ENCODE data around the gene PRKAR1B. TPM values are rescaled to one million over a fixed set of nuclear protein-coding genes. Genes with fewer than 3 reads are reported as not detected.

Gene PRKAR1B
- total and polyA plus RNA-seq, 10 of the 15 experiments (the other 5 are each of a cell fraction or from before 2014, with no cell fraction given): 1.4 to 45.6 (median 19.3) TPM

GRCh38 chr7:725223-726005 lies 1.7 kb downstream of the PRKAR1B start (continued):
- TF ChIP-seq BCLAF1 (IDR thresholded peaks at IDR 0.05) (no peak), ZNF384 (IDR thresholded peaks at IDR 0.05; ENCODE audit: borderline replicate concordance, low read depth, low read length) (no peak), EZH2 (IDR thresholded peaks at IDR 0.05; ENCODE audit: borderline replicate concordance, control insufficient read depth, low read depth, low read length) (no peak)

GRCh38 chr7:724298-724697 lies 2.8 kb downstream of the PRKAR1B start:
- ATAC-seq (no peak), DNase-seq (ENCODE audit: low read depth, low spot score) (no peak), FAIRE-seq (no peak)
- Histone ChIP-seq H3K27ac (ENCODE audit: control insufficient read depth, insufficient read depth) (no peak overlapping the region), H3K9me3 (replicated peaks; ENCODE audit: control insufficient read depth, insufficient read depth, low read length) (peaks cover 5% of the 10 kb centered on the region), H3K27me3 (replicated peaks in 1 of 2; ENCODE audit: control insufficient read depth in 2 of 2, insufficient read depth in 2 of 2, low read length in 1 of 2) (no peaks in the 10 kb centered on the region), H4K20me1 (ENCODE audit: control insufficient read depth, insufficient read depth) (no peaks in the 10 kb centered on the region), H3K4me1 (ENCODE audit: control insufficient read depth, insufficient read depth, low read length) (peaks cover 11% of the 10 kb centered on the region), H3K9ac (ENCODE audit: control insufficient read depth, insufficient read depth, low read length) (no peak overlapping the region), H3K4me3 (no peak overlapping the region), H3K36me3 (ENCODE audit: control insufficient read depth in 2 of 2, insufficient read depth in 2 of 2, low read length in 1 of 2) (no peaks in the 10 kb centered on the region; a peak in 2 of 4 replicates), H3K79me2 (ENCODE audit: control insufficient read depth, insufficient read depth, low read length) (peaks cover 26% of the 10 kb centered on the region), H3K4me2 (ENCODE audit: control insufficient read depth, insufficient read depth) (no peak overlapping the region), H2AFZ (ENCODE audit: control insufficient read depth, low read depth, low read length) (no peak overlapping the region)
- TF ChIP-seq ZNF24 (IDR thresholded peaks at IDR 0.05) (no peak), ATF7 (IDR thresholded peaks at IDR 0.05; ENCODE audit: low read depth) (no peak), CHD4 (IDR thresholded peaks at IDR 0.05) (no peak), ETV6 (conservative IDR thresholded peaks at IDR 0.05 in 1 of 2, IDR thresholded peaks at IDR 0.05 in 1 of 2; ENCODE audit: borderline replicate concordance in 1 of 2, low read depth in 1 of 2) (no peak), IRF4 (IDR thresholded peaks at IDR 0.05; ENCODE audit: low read depth, low read length) (no peak), SMAD1 (IDR thresholded peaks at IDR 0.05; ENCODE audit: low read depth, partially characterized antibody) (no peak), NFYA (IDR thresholded peaks at IDR 0.05; ENCODE audit: borderline replicate concordance, low read depth, low read length) (no peak), CBX5 (IDR thresholded peaks at IDR 0.05; ENCODE audit: low read depth) (no peak), ZNF592 (IDR thresholded peaks at IDR 0.05) (no peak), NFIC (IDR thresholded peaks at IDR 0.05; ENCODE audit: low read depth, low read length) (no peak), HCFC1 (IDR thresholded peaks at IDR 0.05; ENCODE audit: low read length) (no peak), SMARCA5 (IDR thresholded peaks at IDR 0.05) (no peak)
- SMC1A ChIA-PET (ENCODE audit: uncharacterized antibody, unreplicated experiment): no interaction called here
- in situ Hi-C loops (cut with MboI): no loop called here
- no TSS peak for BruUV-seq (replicated peaks)
- WGBS (ENCODE audit: insufficient coverage, insufficient replicate concordance, low lambda C conversion rate, missing lambda C conversion rate): 97% methylated on average over 7 of the region's 7 CpGs
- intact Hi-C loops (cut with micrococcal nuclease; ENCODE audit: unreplicated experiment): no loop called here
- POLR2A ChIA-PET: no interaction called here
- CTCF ChIA-PET: no interaction called here
- RAD21 ChIA-PET (ENCODE audit: unreplicated experiment): no interaction called here

All from GM12878 (cell line).